Gastroesophageal sphincter (tissue), 4 donors: ENCODE data around the gene PALMD. TPM values are rescaled to one million over a fixed set of nuclear protein-coding genes. Genes with fewer than 3 reads are reported as not detected.

Source experiments
- ATAC-seq: fragments of 150-250 bp; one replicate; pipeline ENCODE4 v1.9.1; 2016; ENCODE audit warnings: mild to moderate bottlenecking, moderate library complexity
- H3K27ac ChIP-seq, 4 donors: fragments of 200-600 bp; sonication (generic) in 3 of 4; 1 replicate in 3 of 4; 2 replicates in 1 of 4; pipeline ENCODE4 v1.5.1; 2016 to 2019
- H3K27me3 ChIP-seq: fragments of 200-600 bp; sonication (generic); one replicate; pipeline ENCODE4 v1.5.1; 2019
- H3K36me3 ChIP-seq, 2 donors: fragments of 200-600 bp; sonication (generic); one replicate each; pipeline ENCODE4 v1.5.1; 2019; ENCODE audit warnings: control low read depth in 1 of 2
- H3K4me1 ChIP-seq, 3 donors: fragments of 200-600 bp; sonication (generic); 1 replicate in 2 of 3; 2 replicates in 1 of 3; pipeline ENCODE4 v1.5.1; 2016 to 2019; ENCODE audit warnings: control low read depth in 2 of 3
- H3K4me3 ChIP-seq, 2 donors: fragments of 200-600 bp; sonication (generic); one replicate each; pipeline ENCODE4 v1.5.1; 2019; ENCODE audit warnings: mild to moderate bottlenecking in 1 of 2, moderate library complexity in 1 of 2
- H3K9me3 ChIP-seq, 3 donors: fragments of 200-600 bp; sonication (generic); one replicate each; pipeline ENCODE4 v1.5.1; 2017 to 2019; ENCODE audit warnings: control low read depth in 2 of 3
- CTCF ChIP-seq, 4 experiments: fragments of 200-600 bp in 2 of 4; fragments of 450-650 bp in 2 of 4; sonication (generic) in 1 of 4; IDR thresholded peaks; one replicate each; pipeline ENCODE4 v1.5.1; 2017 to 2019; ENCODE audit warnings: antibody characterized with exemption in 4 of 4, mild to moderate bottlenecking in 2 of 4, moderate library complexity in 2 of 4
- EP300 ChIP-seq: sonication (generic); formaldehyde crosslinking; IDR thresholded peaks from one replicate; pipeline ENCODE4 v1.6.1; 2017; ENCODE audit warnings: antibody characterized with exemption, mild to moderate bottlenecking
- POLR2A ChIP-seq, 2 donors: fragments of 450-650 bp; IDR thresholded peaks; one replicate each; pipeline ENCODE4 v1.6.1; 2017; ENCODE audit warnings: antibody characterized with exemption in 2 of 2, mild to moderate bottlenecking in 2 of 2, moderate library complexity in 1 of 2
- POLR2AphosphoS5 ChIP-seq: sonication (generic); formaldehyde crosslinking; IDR thresholded peaks from one replicate; pipeline ENCODE4 v1.6.1; 2017; ENCODE audit warnings: antibody characterized with exemption
- WGBS, 2 donors: methylation state at CpG; one replicate each; pipeline ENCODE4 v1.1.5; 2018; ENCODE audit warnings: low coverage in 1 of 2; 5-methylcytosine and 5-hydroxymethylcytosine counted together
- total RNA-seq, 4 donors: library from RNA; depleted of rRNA; stranded (reverse); fragments of >200 nt; gene quantifications; one replicate each; pipeline ENCODE4 v1.1.0, GENCODE V29; 2016

PALMD gene
- total RNA-seq, 4 donors from 2014 or later: 11.7 to 46.7 (median 23.8) TPM

- Histone ChIP-seq H3K27me3 (no peaks in the 10 kb centered on the region), H3K36me3 (no peaks in the 10 kb centered on the region), H3K4me1 (peaks cover 0 to 18% (median 0%) of the 10 kb centered on the region in 3 donors), H3K27ac (no peak overlapping the region), H3K9me3 (no peaks in the 10 kb centered on the region), H3K4me3 (no peak overlapping the region)
- TF ChIP-seq CTCF (IDR thresholded peaks at IDR 0.05) (no peak), EP300 (no peak), POLR2AphosphoS5 (no peak)
- WGBS, 2 donors: 74 to 96% methylated on average over 3 to 4 of the region's 4 CpGs
- ATAC-seq: no peak
These were observed 26.3 kb upstream of the PALMD start for GRCh38 chr1:99619583-99619982.

DNA sequence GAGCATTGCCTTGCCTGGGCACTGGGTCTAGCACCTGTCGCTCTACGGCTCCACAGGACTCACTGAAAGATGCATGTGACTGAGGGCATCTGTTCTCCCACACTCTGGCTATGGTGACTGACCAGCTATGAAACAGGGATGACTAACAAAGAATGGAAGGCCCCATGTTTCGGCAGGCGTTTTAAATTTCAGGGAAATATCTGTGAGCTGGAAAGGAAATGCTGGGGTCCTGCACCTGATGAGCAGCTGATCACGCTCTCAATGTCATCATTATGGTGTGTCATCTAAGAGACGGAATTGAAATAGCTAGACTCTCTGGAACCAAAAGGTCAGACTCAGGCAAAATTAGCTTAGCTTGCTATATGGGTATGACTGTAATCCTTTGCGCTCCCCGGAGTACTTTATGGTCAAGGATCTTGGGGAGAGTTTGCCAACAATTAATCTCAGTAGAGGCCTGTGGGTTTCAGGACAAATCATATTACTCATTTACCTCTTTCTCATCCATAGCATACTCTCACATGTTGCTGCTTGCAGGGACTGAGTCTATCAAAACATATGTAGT is 24.5 kb upstream of the PALMD start:
- H3K36me3 ChIP-seq: no peaks in the 10 kb centered on the region
- H3K27me3 ChIP-seq: no peaks in the 10 kb centered on the region
- ATAC-seq: no peak
- no peaks in the 10 kb centered on the region for H3K9me3 ChIP-seq
- no peak overlapping the region for H3K4me3 ChIP-seq
- peaks cover 0 to 19% (median 0%) of the 10 kb centered on the region in 3 donors for H3K4me1 ChIP-seq
- WGBS, 2 donors: 94 to 98% methylated on average over 5 of the region's 8 CpGs
- H3K27ac ChIP-seq: no peak overlapping the region
- TF ChIP-seq POLR2A (IDR thresholded peaks at IDR 0.05): no peak
- TF ChIP-seq POLR2AphosphoS5: no peak
- TF ChIP-seq EP300: no peak

DNA sequence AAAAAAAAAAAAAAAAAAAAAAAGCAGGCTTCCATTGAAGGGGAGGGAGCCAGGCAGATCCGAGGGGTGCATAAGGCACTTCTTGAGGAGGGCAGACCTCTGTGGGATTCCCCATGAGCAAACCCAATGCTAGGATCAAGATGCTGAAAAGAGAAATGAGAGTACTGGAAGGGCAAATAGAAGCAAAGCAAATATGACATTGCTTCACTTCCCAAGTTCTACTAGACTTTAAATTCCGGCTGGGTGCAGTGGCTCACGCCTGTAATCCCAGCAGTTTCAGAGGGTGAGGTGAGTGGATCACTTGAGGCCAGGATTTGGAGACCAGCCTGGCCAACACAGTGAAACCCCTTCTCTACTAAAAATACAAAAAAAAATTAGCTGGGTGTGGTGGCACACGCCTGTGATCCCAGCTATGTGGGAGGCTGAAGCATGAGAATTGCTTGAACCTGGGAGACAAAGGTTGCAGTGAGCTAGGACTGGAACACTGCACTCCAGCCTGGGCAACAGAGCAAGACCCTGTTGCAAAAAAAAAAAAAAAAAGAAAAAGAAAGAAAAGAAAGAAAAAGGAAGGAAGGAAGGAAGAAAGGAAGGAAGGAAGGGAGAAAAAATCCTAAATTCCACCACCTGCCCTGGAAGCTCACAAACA is 23.1 kb upstream of the PALMD start:
- TF ChIP-seq POLR2AphosphoS5 (no peak), EP300 (no peak), POLR2A (IDR thresholded peaks at IDR 0.05) (no peak), CTCF (IDR thresholded peaks at IDR 0.05) (no peak)
- no peak overlapping the region for H3K27ac ChIP-seq
- ATAC-seq: no peak

GRCh38 chr1:99623554-99623953 is 22.4 kb upstream of the PALMD start:
- Histone ChIP-seq H3K27ac (no peak overlapping the region), H3K9me3 (no peaks in the 10 kb centered on the region), H3K36me3 (no peaks in the 10 kb centered on the region), H3K27me3 (no peaks in the 10 kb centered on the region), H3K4me3 (no peak overlapping the region), H3K4me1 (peaks cover 0 to 19% (median 0%) of the 10 kb centered on the region in 3 donors)
- ATAC-seq: no peak
- TF ChIP-seq POLR2A (IDR thresholded peaks at IDR 0.05) (no peak), POLR2AphosphoS5 (no peak), EP300 (no peak), CTCF (IDR thresholded peaks at IDR 0.05) (no peak)
- WGBS, 2 donors: 14 to 26% methylated on average over 4 of the region's 4 CpGs

More for the DNA sequence above, 23.1 kb upstream of the PALMD start:
- Histone ChIP-seq H3K36me3 (no peaks in the 10 kb centered on the region), H3K4me3 (no peak overlapping the region), H3K9me3 (no peaks in the 10 kb centered on the region), H3K4me1 (peaks cover 0 to 19% (median 0%) of the 10 kb centered on the region in 3 donors), H3K27me3 (no peaks in the 10 kb centered on the region)
- 92 to 95% methylated on average over 2 to 3 of the region's 4 CpGs for WGBS, 2 donors

DNA sequence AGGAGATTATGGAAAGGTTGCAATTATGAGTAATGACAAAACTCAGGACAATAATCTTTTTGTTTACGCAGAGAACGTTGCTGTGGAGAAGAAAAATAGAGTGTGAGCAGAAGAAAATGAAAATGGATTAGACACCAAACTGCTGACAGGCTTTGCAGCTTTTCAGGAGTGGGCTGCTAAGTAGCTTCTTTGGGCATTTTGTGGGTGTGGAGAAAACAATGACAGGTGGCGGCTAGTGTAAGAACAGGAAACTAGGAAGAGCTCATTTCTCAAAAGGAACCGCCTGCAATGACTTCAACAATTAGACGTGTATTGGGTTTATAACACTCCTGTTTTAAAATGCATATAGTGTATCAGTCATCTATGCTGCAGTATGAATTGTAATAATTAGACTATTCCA is 18.3 kb upstream of the PALMD start:
- no peaks in the 10 kb centered on the region for H3K27me3 ChIP-seq
- ATAC-seq: no peak
- H3K36me3 ChIP-seq: no peaks in the 10 kb centered on the region
- no peak overlapping the region for H3K4me3 ChIP-seq
- H3K4me1 ChIP-seq: peaks cover 0 to 19% (median 0%) of the 10 kb centered on the region in 3 donors
- no peaks in the 10 kb centered on the region for H3K9me3 ChIP-seq
- H3K27ac ChIP-seq: no peak overlapping the region
- TF ChIP-seq POLR2AphosphoS5 (no peak), POLR2A (IDR thresholded peaks at IDR 0.05) (no peak), CTCF (IDR thresholded peaks at IDR 0.05) (no peak), EP300 (no peak)
- 41 to 68% methylated on average over 5 of the region's 5 CpGs for whole genome bisulfite sequencing, 2 donors
